Mesenchymal stem cell (in vitro differentiated cells and primary cell): Measurements from ENCODE around the gene CRABP1.

ENCODE experiments used
- DNase-seq: peaks from one replicate; pipeline ENCODE4 v3.0.0-alpha.2; 2013
- H2AFZ ChIP-seq: one replicate; pipeline ENCODE4 v1.6.1; 2013; ENCODE audit warnings: low read depth, mild to moderate bottlenecking, control low read depth, inconsistent platforms, low read length, moderate library complexity
- H2AK5ac ChIP-seq: 2 replicates; pipeline ENCODE4 v1.6.1; 2013; ENCODE audit warnings: low read length, moderate library complexity, mild to moderate bottlenecking, inconsistent platforms; ENCODE audit not compliant: severe bottlenecking
- H2BK120ac ChIP-seq: one replicate; pipeline ENCODE4 v1.6.1; 2013; ENCODE audit warnings: low read depth, mild to moderate bottlenecking, inconsistent platforms, low read length, moderate library complexity
- H2BK12ac ChIP-seq, 2 experiments: one replicate each; pipeline ENCODE4 v1.6.1; 2013; ENCODE audit warnings: inconsistent platforms in 2 of 2, low read length in 2 of 2, mild to moderate bottlenecking in 2 of 2, moderate library complexity in 2 of 2, control low read depth in 1 of 2
- H2BK15ac ChIP-seq: one replicate; pipeline ENCODE4 v1.6.1; 2013; ENCODE audit warnings: mild to moderate bottlenecking, low read depth, inconsistent platforms; ENCODE audit not compliant: poor library complexity, severe bottlenecking
- H2BK5ac ChIP-seq: 2 replicates; pipeline ENCODE4 v1.6.1; 2013; ENCODE audit warnings: low read depth, mild to moderate bottlenecking, low read length, control low read depth, inconsistent platforms; ENCODE audit not compliant: poor library complexity, severe bottlenecking
- H3K14ac ChIP-seq, 2 experiments: one replicate each; pipeline ENCODE4 v1.6.1; 2013; ENCODE audit warnings: inconsistent platforms in 2 of 2, low read length in 2 of 2, control low read depth in 1 of 2, mild to moderate bottlenecking in 1 of 2, moderate library complexity in 1 of 2
- H3K18ac ChIP-seq, 2 experiments: one replicate each; pipeline ENCODE4 v1.6.1; 2013; ENCODE audit warnings: inconsistent platforms in 2 of 2, low read length in 2 of 2, control low read depth in 1 of 2, low read depth in 1 of 2, mild to moderate bottlenecking in 1 of 2
- H3K23ac ChIP-seq, 2 experiments: one replicate each; pipeline ENCODE4 v1.6.1; 2013; ENCODE audit warnings: inconsistent platforms in 2 of 2, low read length in 2 of 2, mild to moderate bottlenecking in 2 of 2, moderate library complexity in 2 of 2, control low read depth in 1 of 2
- H3K27ac ChIP-seq: 2 replicates; pipeline ENCODE4 v1.5.1; 2013; ENCODE audit warnings: mild to moderate bottlenecking, moderate library complexity, low read length, control low read depth, inconsistent platforms; ENCODE audit not compliant: poor library complexity, severe bottlenecking
- H3K27me3 ChIP-seq, 2 experiments: 2 replicates each; pipeline versions ENCODE4 v1.6.1 to v1.7.0; 2013; ENCODE audit warnings: low read length in 2 of 2, mild to moderate bottlenecking in 2 of 2, moderate library complexity in 2 of 2, control low read depth in 1 of 2, inconsistent platforms in 1 of 2; ENCODE audit not compliant: control insufficient read depth in 1 of 2, insufficient read depth in 1 of 2
- H3K36me3 ChIP-seq, 2 experiments: 2 replicates each; pipeline versions ENCODE4 v1.6.1 to v1.7.0; 2013; ENCODE audit warnings: low read length in 2 of 2, control low read depth in 1 of 2, inconsistent platforms in 1 of 2, low read depth in 1 of 2, mild to moderate bottlenecking in 1 of 2; ENCODE audit not compliant: insufficient read depth in 2 of 2, control insufficient read depth in 1 of 2
- H3K4ac ChIP-seq, 2 experiments: one replicate each; pipeline ENCODE4 v1.6.1; 2013; ENCODE audit warnings: inconsistent platforms in 2 of 2, low read length in 2 of 2, mild to moderate bottlenecking in 2 of 2, moderate library complexity in 2 of 2, control low read depth in 1 of 2, low read depth in 1 of 2
- H3K4me1 ChIP-seq: 2 replicates; pipeline ENCODE4 v1.6.1; 2013; ENCODE audit warnings: low read depth, low read length, control low read depth; ENCODE audit not compliant: control insufficient read depth, insufficient read depth
- H3K4me2 ChIP-seq: 2 replicates; pipeline ENCODE4 v1.6.1; 2013; ENCODE audit warnings: low read length, mild to moderate bottlenecking, inconsistent platforms; ENCODE audit not compliant: poor library complexity, severe bottlenecking
- H3K4me3 ChIP-seq, 2 experiments: 2 replicates each; pipeline versions ENCODE4 v1.5.1 to v1.7.0; 2013; ENCODE audit warnings: low read length in 2 of 2, mild to moderate bottlenecking in 2 of 2, control low read depth in 1 of 2, low read depth in 1 of 2; ENCODE audit not compliant: insufficient read depth in 1 of 2
- H3K79me1 ChIP-seq: replicated peaks from 2 replicates; pipeline ENCODE4 v1.6.1; 2013; ENCODE audit warnings: mild to moderate bottlenecking, control low read depth, low read length, inconsistent platforms; ENCODE audit not compliant: poor library complexity, severe bottlenecking
- H3K9ac ChIP-seq: 2 replicates; pipeline ENCODE4 v1.7.0; 2013; ENCODE audit warnings: mild to moderate bottlenecking, low read length, moderate library complexity
- H3K9me3 ChIP-seq: 2 replicates; pipeline ENCODE4 v1.7.0; 2013; ENCODE audit warnings: mild to moderate bottlenecking, low read length; ENCODE audit not compliant: control insufficient read depth
- H4K8ac ChIP-seq: one replicate; pipeline ENCODE4 v1.6.1; 2013; ENCODE audit warnings: inconsistent platforms, mild to moderate bottlenecking, low read length, moderate library complexity
- H4K91ac ChIP-seq: one replicate; pipeline ENCODE4 v1.6.1; 2013; ENCODE audit warnings: mild to moderate bottlenecking, low read length, inconsistent platforms
- WGBS: methylation state at CpG from one replicate; pipeline ENCODE4 v1.1.7; 2013; ENCODE audit warnings: mixed read lengths; 5-methylcytosine and 5-hydroxymethylcytosine counted together

The CRABP1 gene

DNA sequence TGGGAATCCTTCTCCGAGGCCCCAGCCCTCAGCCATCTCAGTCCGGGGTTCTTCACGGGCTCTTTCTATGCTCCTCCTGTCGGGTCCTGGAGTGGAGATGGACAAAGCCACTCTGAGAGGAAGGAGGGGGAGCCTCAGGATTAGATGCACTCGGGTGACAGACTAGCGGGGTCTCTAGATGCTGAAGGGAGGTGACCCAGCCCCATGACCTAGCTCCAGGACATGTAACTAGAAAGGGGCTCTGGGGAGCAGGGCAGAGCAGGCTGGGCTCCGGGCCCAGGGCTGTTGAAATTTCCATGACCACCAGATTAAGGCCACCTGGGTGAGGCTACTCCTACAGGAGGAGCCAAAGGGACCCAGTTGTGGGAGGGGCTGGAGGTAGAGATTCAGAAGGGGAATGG lies 26.0 kb upstream of the CRABP1 start:
- peaks cover 3% of the 10 kb centered on the region for H3K4me1 ChIP-seq
- no peak overlapping the region for H3K27ac ChIP-seq
- H3K14ac ChIP-seq = no peak overlapping the region
- H2AFZ ChIP-seq = no peak overlapping the region
- H3K36me3 ChIP-seq = no peaks in the 10 kb centered on the region
- no peak overlapping the region for H2BK120ac ChIP-seq
- H4K91ac ChIP-seq = no peak overlapping the region
- H2BK12ac ChIP-seq = no peak overlapping the region
- no peak overlapping the region for H2AK5ac ChIP-seq
- H2BK5ac ChIP-seq = no peak overlapping the region
- no peak overlapping the region for H3K9ac ChIP-seq
- DNase-seq = no peak
- H3K4me3 ChIP-seq = no peak overlapping the region
- H3K79me1 ChIP-seq = no peaks in the 10 kb centered on the region
- WGBS = 87% methylated on average over 7 of the region's 7 CpGs
- H3K27me3 ChIP-seq = peaks cover 0 to 35% of the 10 kb centered on the region in 2 experiments
- no peaks in the 10 kb centered on the region for H3K9me3 ChIP-seq
- no peak overlapping the region for H3K23ac ChIP-seq
- H3K18ac ChIP-seq = no peak overlapping the region
- H2BK15ac ChIP-seq = peak overlapping the region; percentile 33
- no peak overlapping the region for H4K8ac ChIP-seq
- H3K4ac ChIP-seq = no peak overlapping the region
- no peak overlapping the region for H3K4me2 ChIP-seq

DNA sequence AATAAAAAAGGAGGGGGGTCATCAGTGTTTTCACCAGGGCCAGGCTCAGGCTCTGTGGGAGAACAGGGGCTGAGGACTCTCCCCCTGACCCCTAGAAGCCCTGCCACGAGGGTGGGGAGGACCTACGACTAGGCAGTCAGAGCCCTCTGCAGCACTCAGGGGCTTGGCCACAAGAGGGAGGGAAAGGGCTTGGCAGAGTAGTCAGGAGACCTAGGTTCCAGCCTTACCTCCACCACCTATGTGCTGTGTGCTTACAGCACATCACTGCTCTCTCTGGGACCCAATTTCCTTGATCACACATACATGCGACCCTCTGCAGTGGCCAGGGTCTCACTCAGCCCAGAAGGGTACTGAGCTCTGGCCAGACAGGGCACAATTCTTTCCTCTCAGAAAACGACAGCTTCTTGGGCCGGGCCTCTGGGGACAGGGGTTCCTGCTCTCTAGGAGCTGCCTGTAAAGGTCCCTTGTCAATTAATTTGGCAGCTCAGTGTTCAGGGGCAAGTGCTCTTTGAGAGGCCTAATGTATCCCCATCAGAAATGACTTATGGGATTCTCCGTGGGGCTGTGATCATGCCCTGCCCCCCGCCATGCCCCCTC lies 24.4 kb upstream of the CRABP1 start:
- Histone ChIP-seq H3K18ac (no peak overlapping the region), H2BK120ac (no peak overlapping the region), H2BK5ac (no peak overlapping the region), H2AK5ac (no peak overlapping the region), H3K23ac (no peak overlapping the region), H2AFZ (no peak overlapping the region), H3K27me3 (peaks cover 0 to 39% of the 10 kb centered on the region in 2 experiments), H3K9ac (no peak overlapping the region), H3K4me1 (peaks cover 3% of the 10 kb centered on the region), H2BK12ac (no peak overlapping the region), H3K14ac (no peak overlapping the region), H3K27ac (no peak overlapping the region), H2BK15ac (no peak overlapping the region), H3K9me3 (no peaks in the 10 kb centered on the region), H3K4me3 (no peak overlapping the region), H3K79me1 (no peaks in the 10 kb centered on the region), H3K4ac (no peak overlapping the region), H3K36me3 (no peaks in the 10 kb centered on the region), H4K8ac (no peak overlapping the region), H3K4me2 (no peak overlapping the region), H4K91ac (no peak overlapping the region)
- 74% methylated on average over 7 of the region's 7 CpGs for WGBS
- DNase-seq = no peak

DNA sequence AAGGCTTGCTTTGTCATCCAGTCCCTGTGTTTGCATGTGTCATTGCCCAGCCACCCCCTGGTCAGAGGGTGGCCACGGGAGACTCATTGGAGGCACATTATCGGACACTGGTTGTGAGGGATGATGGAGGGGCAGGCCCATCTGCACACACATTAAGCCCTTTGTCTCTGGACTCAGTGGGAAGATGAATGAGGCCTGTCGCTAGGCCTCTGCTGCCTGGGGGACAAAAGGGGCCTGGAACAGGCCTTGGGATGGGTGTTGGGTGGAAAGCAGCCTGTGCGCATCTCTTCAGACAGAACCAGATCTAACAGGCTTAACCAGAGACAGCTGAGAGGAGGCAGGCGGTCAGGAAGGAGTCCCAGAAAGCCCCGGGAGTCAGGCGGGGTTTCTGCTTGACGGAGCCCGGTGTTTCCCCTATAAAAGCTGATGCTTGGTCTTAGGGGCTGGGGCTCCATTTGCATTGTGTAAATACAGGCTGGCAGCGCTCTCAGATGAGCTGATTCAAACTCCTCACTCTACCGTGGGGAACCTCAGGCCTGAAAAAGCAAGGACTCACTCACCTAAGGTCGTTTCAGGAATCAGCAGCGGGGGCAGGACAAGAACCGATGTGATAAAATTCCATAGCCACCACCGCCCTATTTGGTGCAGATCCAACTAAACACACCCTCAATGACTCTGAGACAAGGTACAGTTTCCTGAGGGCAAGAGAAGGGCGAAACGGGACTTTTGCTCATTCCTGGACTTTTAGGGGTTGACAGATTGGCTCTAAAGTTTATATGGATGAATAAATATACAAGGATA lies 23.7 kb upstream of the CRABP1 start:
- Histone ChIP-seq H4K8ac (no peak overlapping the region), H3K79me1 (no peaks in the 10 kb centered on the region), H3K4me1 (peaks cover 6% of the 10 kb centered on the region), H3K23ac (no peak overlapping the region), H3K4me2 (no peak overlapping the region), H3K36me3 (no peaks in the 10 kb centered on the region), H2AFZ (no peak overlapping the region), H3K18ac (no peak overlapping the region), H2BK120ac (no peak overlapping the region), H3K4me3 (no peak overlapping the region), H3K4ac (no peak overlapping the region), H3K27me3 (peaks cover 0 to 32% of the 10 kb centered on the region in 2 experiments), H3K9me3 (no peaks in the 10 kb centered on the region), H2BK5ac (no peak overlapping the region), H3K9ac (no peak overlapping the region), H4K91ac (no peak overlapping the region), H3K14ac (no peak overlapping the region), H2AK5ac (no peak overlapping the region), H2BK12ac (no peak overlapping the region), H3K27ac (no peak overlapping the region), H2BK15ac (no peak overlapping the region)
- 74% methylated on average over 15 of the region's 17 CpGs for WGBS
- DNase-seq = no peak

DNA sequence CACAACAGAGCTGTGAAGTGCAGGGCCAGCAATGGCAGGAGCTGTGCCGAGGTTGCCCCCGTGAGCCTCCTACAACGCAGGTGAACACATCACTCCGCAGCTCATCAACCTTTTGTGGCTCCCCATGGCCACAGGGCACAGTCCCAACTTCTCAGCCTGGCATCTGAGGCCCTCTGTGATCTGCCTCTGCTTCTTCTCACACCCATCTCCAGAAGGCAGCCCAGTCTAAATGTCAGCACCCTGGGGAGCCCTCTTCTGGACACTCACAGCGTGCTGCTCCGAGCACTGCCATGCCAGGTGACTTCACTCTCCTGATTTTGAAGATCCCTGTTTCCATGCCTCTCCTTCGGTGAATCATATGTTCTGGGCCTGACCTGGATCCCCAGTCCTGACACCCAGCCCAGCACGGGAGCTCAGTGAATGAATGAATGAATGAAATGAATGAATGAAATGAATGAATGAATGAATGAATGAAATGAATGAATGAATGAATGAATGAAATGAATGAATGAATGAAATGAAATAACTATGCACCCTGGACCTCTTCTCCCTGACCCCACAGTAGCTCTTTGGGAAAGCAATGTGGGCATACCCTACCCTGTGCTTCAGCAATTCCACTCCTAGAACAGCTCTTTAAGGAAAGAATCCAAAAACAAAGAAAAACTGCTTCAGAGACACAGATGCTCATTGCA lies 22.9 kb upstream of the CRABP1 start:
- Histone ChIP-seq H2BK15ac (no peak overlapping the region), H3K79me1 (no peaks in the 10 kb centered on the region), H3K14ac (no peak overlapping the region), H4K91ac (no peak overlapping the region), H3K27me3 (peaks cover 0 to 26% of the 10 kb centered on the region in 2 experiments), H3K4me1 (peaks cover 12% of the 10 kb centered on the region), H2BK5ac (no peak overlapping the region), H3K18ac (no peak overlapping the region), H2BK120ac (no peak overlapping the region), H3K4me2 (no peak overlapping the region), H4K8ac (no peak overlapping the region), H3K23ac (no peak overlapping the region), H3K36me3 (no peaks in the 10 kb centered on the region), H2AFZ (no peak overlapping the region), H3K9ac (no peak overlapping the region), H3K9me3 (no peaks in the 10 kb centered on the region), H2BK12ac (no peak overlapping the region), H3K4me3 (no peak overlapping the region), H3K4ac (no peak overlapping the region), H2AK5ac (no peak overlapping the region), H3K27ac (no peak overlapping the region)
- 93% methylated on average over 8 of the region's 8 CpGs for WGBS
- DNase-seq = peak; percentile 9
